ENCODE data around the gene DEGS2.

The DEGS2 gene

DNA sequence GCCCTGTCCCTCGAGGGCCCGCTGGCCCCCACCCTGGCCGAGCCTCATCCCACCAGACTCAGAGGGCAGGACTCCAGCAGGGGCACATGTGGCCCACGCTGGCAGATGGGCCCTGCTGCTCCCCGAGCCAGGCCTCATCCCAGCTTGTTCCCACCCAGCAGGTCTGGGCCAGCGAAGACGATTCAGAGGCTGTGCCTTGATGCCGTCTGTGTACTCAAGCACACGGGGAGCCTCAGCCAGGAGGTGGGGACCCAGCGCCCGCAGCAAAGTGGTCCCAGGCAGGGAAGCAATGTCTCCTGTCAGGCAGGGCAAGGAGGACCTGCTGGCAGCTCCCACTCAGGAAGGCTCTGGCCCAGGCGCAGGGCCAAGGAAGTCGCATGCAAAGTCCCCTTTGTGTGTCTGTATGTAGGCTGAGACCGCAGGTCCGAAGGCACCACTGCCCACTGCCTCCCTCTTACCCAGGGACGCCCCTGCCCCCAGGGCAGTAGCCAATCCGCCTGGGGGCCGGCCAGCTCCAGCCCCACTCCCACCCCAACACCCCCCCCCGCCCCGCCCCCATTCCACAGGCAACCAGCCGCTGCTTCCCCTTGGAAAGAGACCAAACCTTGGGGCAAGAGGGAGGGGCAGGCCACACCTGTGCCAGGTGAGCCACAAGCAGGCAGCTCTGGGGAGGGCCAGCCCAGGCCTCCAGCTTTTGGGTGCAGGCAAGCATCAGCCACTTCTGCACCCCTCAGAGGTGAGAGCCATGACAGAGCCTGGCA, 9.4 kb downstream of the DEGS2 start:
- DNase-seq (ENCODE audit: insufficient read length, low spot score) = no peak
- TF ChIP-seq POLR2A (IDR thresholded peaks at IDR 0.05; ENCODE audit: low read depth, low read length) (no peak), TAF1 (IDR thresholded peaks at IDR 0.05; ENCODE audit: low read depth, low read length) (no peak), SPI1 (IDR thresholded peaks at IDR 0.05; ENCODE audit: low read depth, low read length) (no peak), POU2F2 (IDR thresholded peaks at IDR 0.05; ENCODE audit: low read depth, low read length) (no peak), POLR2AphosphoS5 (IDR thresholded peaks at IDR 0.05; ENCODE audit: low read depth, low read length) (no peak), PAX5 (IDR thresholded peaks at IDR 0.05; ENCODE audit: insufficient read depth, low read length, severe bottlenecking) (no peak)
- no peak for FAIRE-seq

DNA sequence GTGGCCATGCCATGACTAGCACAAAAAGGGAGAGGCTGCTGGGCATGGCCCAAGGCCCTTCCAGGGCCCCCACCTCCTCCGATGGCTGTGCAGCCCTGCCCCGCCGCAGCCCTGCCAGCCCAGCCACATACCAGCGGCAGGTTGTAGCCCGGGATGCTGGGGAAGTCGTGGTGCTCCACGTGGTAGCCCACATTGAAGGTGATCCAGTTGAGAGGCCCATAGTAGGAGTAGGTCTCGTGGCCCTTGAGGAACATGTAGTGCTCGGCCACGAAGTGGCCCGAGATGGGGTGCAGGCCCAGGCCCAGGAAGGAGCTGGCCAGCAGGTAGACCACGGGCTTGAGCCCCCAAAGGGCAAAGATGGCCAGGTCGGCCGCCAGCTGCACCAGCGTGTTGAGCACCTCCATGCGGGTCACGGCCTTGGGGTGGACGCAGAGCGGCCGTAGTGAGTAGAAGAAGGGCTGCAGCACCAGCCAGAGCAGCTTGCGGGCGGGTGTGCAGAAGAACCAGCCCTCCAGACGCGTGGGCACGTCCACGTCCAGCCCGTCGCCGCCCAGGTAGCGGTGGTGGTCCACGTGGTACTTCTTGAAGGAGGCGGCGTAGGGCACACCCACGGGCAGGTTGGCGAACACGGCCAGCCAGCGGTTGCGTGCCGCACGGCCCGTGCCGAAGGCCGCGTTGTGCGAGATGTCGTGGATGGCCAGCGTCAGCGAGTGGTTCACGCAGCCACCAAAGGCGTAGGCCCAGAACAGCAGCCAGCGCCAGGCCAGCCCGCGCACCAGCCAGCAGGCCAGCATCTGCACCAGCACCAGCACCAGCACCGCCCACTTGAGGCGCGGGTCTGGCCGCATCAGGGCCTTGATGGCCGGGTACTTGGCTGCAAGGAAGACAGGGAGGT, 10.4 kb downstream of the DEGS2 start:
- DNase-seq (ENCODE audit: insufficient read length, low spot score) = no peak
- TF ChIP-seq SPI1 (IDR thresholded peaks at IDR 0.05; ENCODE audit: low read depth, low read length) = no peak
- TF ChIP-seq PAX5 (IDR thresholded peaks at IDR 0.05; ENCODE audit: insufficient read depth, low read length, severe bottlenecking) = no peak
- no peak for TF ChIP-seq POU2F2 (IDR thresholded peaks at IDR 0.05; ENCODE audit: low read depth, low read length)
- no peak for TF ChIP-seq POLR2AphosphoS5 (IDR thresholded peaks at IDR 0.05; ENCODE audit: low read depth, low read length)
- TF ChIP-seq POLR2A (IDR thresholded peaks at IDR 0.05; ENCODE audit: low read depth, low read length) = no peak
- TF ChIP-seq TAF1 (IDR thresholded peaks at IDR 0.05; ENCODE audit: low read depth, low read length) = no peak
- no peak for FAIRE-seq

- FAIRE-seq = peak; percentile 92
- TF ChIP-seq POLR2A (IDR thresholded peaks at IDR 0.05; ENCODE audit: low read depth, low read length) = no peak
- TF ChIP-seq POU2F2 (IDR thresholded peaks at IDR 0.05; ENCODE audit: low read depth, low read length) = peak; percentile 94
- TF ChIP-seq SPI1 (IDR thresholded peaks at IDR 0.05; ENCODE audit: low read depth, low read length) = no peak
- no peak for TF ChIP-seq TAF1 (IDR thresholded peaks at IDR 0.05; ENCODE audit: low read depth, low read length)
- no peak for TF ChIP-seq PAX5 (IDR thresholded peaks at IDR 0.05; ENCODE audit: insufficient read depth, low read length, severe bottlenecking)
- TF ChIP-seq POLR2AphosphoS5 (IDR thresholded peaks at IDR 0.05; ENCODE audit: low read depth, low read length) = no peak; the same call in 1 of the 2 replicates
- no peak for DNase-seq (ENCODE audit: insufficient read length, low spot score)
Observed at GRCh38 chr14:100147691-100148464, 11.6 kb downstream of the DEGS2 start.

GRCh38 chr14:100147181-100147631, 12.2 kb downstream of the DEGS2 start:
- FAIRE-seq = peak; percentile 86
- peak; percentile 65 for DNase-seq (ENCODE audit: insufficient read length, low spot score)
- no peak for TF ChIP-seq SPI1 (IDR thresholded peaks at IDR 0.05; ENCODE audit: low read depth, low read length)
- no peak for TF ChIP-seq TAF1 (IDR thresholded peaks at IDR 0.05; ENCODE audit: low read depth, low read length)
- TF ChIP-seq PAX5 (IDR thresholded peaks at IDR 0.05; ENCODE audit: insufficient read depth, low read length, severe bottlenecking) = no peak
- no peak for TF ChIP-seq POU2F2 (IDR thresholded peaks at IDR 0.05; ENCODE audit: low read depth, low read length)
- no peak for TF ChIP-seq POLR2A (IDR thresholded peaks at IDR 0.05; ENCODE audit: low read depth, low read length)
- no peak for TF ChIP-seq POLR2AphosphoS5 (IDR thresholded peaks at IDR 0.05; ENCODE audit: low read depth, low read length)

- FAIRE-seq (no peak), DNase-seq (ENCODE audit: insufficient read length, low spot score) (no peak)
- TF ChIP-seq POU2F2 (IDR thresholded peaks at IDR 0.05; ENCODE audit: low read depth, low read length) = peak; percentile 42; the same call in 1 of the 2 replicates
- TF ChIP-seq POLR2AphosphoS5 (IDR thresholded peaks at IDR 0.05; ENCODE audit: low read depth, low read length) = no peak
Observed at GRCh38 chr14:100146531-100147091, 12.8 kb downstream of the DEGS2 start.

DNA sequence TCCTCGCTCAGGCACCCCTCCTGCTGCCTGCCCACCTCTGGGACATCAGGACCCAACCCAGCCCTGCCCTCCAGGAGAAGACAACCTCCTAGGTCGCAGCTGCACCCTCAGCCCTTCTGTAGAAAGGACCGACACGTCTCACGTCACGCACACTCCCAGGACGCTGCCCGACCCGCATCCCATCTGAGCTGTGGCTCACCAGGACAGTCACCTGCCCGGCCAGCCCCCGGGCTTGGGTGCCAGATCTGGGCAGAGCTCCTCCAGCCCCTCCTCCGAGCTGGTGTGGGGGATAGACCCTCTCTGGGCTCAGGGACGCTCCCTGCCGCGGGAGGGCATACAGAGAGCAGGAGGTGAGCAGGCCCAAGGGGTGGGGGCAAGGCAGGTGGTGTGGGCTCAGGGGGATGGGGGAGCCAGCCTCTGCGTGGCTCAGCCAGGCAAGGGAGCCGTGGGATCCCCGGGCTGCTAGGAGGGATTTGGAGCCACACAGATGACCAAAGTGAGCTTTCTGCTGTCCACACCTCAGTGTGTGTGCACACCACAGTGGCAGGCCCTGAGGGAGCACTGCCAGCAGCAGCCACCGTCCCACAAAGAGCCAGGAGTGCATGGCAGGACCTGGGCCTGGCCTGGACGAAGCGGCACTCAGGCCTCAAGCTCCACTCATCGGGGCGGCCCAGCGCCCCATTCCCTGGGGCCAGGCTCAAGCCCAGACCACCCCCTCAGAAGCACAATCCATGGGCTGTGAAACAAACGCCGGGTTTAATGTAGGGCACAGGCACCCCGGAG, 13.6 kb downstream of the DEGS2 start:
- no peak for DNase-seq (ENCODE audit: insufficient read length, low spot score)
- TF ChIP-seq POLR2A (IDR thresholded peaks at IDR 0.05; ENCODE audit: low read depth, low read length) (no peak), PAX5 (IDR thresholded peaks at IDR 0.05; ENCODE audit: insufficient read depth, low read length, severe bottlenecking) (no peak), POLR2AphosphoS5 (IDR thresholded peaks at IDR 0.05; ENCODE audit: low read depth, low read length) (no peak), SPI1 (IDR thresholded peaks at IDR 0.05; ENCODE audit: low read depth, low read length) (no peak)
- FAIRE-seq = no peak

DNA sequence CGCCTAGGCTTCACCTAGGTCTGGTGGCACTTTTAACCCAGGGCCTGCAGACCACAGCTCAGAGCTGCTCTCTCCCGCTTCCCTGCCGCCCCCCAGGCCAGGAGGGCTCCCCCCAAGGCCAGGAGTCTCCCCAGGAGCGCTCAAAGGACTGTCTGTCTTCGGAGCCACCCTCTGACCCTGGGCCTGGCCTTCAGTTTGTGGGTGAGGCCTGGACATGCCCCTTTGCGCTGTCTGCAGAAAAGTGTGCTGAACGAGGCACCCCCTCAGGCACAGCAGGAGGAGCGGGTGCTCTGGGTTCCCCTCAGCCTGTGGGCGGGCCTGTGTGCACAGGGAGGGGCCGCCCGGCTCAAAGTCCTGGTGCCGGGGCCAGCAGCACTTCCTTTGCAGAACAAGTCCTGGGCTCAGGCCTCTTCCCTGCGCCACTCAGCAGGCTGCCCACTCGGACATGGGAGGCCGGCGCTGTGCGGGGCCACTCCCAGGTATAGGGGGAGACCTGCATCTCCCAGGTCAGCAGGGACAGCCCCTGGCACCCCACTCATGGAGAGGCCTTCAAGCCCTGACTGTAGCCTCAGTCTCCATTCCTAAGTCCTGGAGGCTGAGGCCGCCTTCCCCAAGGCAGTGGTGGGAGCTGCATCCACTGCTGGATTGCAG, 14.3 kb downstream of the DEGS2 start:
- FAIRE-seq (no peak), DNase-seq (ENCODE audit: insufficient read length, low spot score) (no peak)
- TF ChIP-seq POLR2A (IDR thresholded peaks at IDR 0.05; ENCODE audit: low read depth, low read length) = no peak
- TF ChIP-seq POU2F2 (IDR thresholded peaks at IDR 0.05; ENCODE audit: low read depth, low read length) = no peak
- no peak for TF ChIP-seq PAX5 (IDR thresholded peaks at IDR 0.05; ENCODE audit: insufficient read depth, low read length, severe bottlenecking)
- TF ChIP-seq TAF1 (IDR thresholded peaks at IDR 0.05; ENCODE audit: low read depth, low read length) = no peak
- no peak for TF ChIP-seq POLR2AphosphoS5 (IDR thresholded peaks at IDR 0.05; ENCODE audit: low read depth, low read length)
- no peak for TF ChIP-seq SPI1 (IDR thresholded peaks at IDR 0.05; ENCODE audit: low read depth, low read length)

- DNase-seq (ENCODE audit: insufficient read length, low spot score) (no peak), FAIRE-seq (no peak)
- TF ChIP-seq PAX5 (IDR thresholded peaks at IDR 0.05; ENCODE audit: insufficient read depth, low read length, severe bottlenecking) = no peak
- no peak for TF ChIP-seq POU2F2 (IDR thresholded peaks at IDR 0.05; ENCODE audit: low read depth, low read length)
- TF ChIP-seq TAF1 (IDR thresholded peaks at IDR 0.05; ENCODE audit: low read depth, low read length) = no peak
- TF ChIP-seq SPI1 (IDR thresholded peaks at IDR 0.05; ENCODE audit: low read depth, low read length) = no peak
- TF ChIP-seq POLR2A (IDR thresholded peaks at IDR 0.05; ENCODE audit: low read depth, low read length) = no peak
- TF ChIP-seq POLR2AphosphoS5 (IDR thresholded peaks at IDR 0.05; ENCODE audit: low read depth, low read length) = no peak
Observed at GRCh38 chr14:100144645-100144995, 14.8 kb downstream of the DEGS2 start.
